GM18868 (cell line): ENCODE results near the gene GFAP.

ENCODE experiments used
- ATAC-seq: cut with Tn5 transposase; IDR thresholded peaks from one replicate; pipeline ENCODE4 v1.9.1; 2021; ENCODE audit warnings: mild to moderate bottlenecking, moderate library complexity; ENCODE audit not compliant: unreplicated experiment

The GFAP gene

GRCh38 chr17:44915862-44916780 is 821 bp upstream of the GFAP start:
- no peak for ATAC-seq

GRCh38 chr17:44914698-44915271 is 515 bp downstream of the GFAP start:
- ATAC-seq, result no peak

DNA sequence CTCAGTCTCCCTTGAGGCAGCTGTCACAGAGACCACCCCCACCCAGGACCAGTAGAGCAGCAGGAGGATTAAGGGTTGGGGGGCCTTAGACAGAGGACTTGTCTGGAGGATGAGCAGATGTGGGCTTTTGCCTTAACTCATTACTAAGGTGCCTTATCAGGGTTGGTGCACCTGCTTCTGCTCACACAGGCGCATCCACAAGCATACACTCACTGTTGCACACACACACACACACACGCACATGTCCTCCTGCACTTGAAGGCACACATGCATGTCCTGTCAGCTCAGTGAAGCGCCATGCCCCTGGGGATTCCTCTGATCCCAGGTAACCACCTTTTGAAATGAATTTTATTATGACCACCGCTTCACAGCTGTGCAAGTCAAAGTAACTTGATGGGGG is 1.2 kb downstream of the GFAP start:
- ATAC-seq, result no peak

DNA sequence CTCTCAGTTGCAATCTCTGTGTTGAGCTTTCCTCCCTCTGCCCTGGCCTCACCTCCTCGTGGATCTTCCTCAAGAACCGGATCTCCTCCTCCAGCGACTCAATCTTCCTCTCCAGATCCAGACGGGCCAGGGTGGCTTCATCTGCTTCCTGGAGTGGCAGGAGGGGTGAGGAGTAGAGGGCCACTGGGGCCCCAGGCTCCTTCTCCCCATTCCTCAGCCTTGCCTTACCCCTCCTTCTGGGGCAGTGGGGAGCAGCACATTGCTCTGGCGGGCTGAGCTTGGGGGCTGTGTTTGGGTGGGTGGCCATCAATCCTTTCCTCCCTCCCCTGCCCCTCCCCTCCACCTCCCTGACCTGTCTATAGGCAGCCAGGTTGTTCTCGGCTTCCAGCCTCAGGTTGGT is 1.6 kb downstream of the GFAP start:
- ATAC-seq, result no peak

DNA sequence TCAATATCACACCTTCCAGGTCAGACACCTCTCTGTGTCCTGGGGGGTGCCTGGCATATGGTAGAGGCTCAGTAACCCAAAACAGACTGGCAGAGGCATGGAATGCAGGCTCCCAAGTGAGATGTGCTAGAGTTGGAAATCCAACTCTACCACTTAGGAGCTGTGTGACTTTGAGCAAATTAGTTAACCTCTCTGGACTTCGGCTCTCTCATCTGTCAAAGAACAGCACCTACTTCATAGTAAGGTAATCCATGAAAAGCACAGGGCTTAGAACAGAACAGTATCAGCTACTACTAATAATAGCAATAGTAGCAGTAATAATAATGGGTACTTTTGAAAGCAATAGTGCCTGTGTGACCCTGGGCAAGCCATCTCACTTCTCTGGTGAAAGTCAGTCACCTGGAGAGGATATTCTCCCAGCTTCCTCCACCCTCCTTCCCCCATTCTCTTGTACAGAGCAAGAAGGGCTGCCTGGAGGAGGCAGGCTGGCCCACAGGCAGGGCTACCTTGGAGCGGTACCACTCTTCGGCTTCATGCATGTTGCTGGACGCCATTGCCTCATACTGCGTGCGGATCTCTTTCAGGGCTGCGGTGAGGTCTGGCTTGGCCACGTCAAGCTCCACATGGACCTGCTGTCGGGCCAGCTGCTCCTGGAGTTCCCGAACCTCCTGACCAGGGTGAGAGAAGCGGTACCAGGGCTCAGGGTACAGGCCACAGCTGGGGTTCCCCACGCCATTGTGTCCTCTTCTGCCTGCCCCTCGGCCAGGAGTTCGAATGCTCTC is 2.3 kb downstream of the GFAP start:
- ATAC-seq, result no peak

DNA sequence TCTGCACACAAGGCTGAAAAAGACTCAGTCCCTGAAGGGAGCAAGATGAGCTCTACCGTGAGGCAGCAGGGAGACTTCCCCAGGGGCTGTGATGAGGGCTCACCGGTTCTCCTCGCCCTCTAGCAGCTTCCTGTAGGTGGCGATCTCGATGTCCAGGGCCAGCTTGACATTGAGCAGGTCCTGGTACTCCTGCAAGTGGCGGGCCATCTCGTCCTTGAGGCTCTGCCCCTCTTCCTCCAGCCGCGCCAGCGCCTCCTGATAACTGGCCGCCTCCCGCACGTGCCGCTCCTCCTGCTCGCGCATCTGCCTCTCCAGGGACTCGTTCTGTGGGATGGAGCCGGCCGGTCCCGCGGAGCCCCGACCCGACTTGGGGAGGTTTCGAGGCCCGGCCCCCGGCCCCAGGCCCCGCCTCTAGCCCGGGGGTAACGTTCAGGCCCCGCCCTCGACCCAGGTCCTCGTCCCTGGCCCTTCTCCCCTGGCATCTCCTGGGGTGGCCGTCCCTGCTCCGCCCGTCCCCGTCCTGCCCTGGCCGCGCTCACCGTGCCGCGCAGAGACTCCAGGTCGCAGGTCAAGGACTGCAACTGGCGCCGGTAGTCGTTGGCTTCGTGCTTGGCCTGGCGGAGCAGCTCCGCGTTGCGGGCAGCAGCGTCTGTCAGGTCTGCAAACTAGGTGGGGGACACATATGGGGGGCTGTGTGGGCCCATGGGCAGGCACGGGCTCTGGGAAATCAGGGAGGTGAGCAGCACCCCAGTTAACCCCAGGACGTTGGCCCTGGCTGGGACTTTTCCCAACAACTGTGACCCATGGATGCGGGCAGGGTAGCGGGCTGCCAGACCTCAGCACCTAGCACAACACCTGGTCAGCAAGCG is 3.9 kb downstream of the GFAP start:
- no peak for ATAC-seq

DNA sequence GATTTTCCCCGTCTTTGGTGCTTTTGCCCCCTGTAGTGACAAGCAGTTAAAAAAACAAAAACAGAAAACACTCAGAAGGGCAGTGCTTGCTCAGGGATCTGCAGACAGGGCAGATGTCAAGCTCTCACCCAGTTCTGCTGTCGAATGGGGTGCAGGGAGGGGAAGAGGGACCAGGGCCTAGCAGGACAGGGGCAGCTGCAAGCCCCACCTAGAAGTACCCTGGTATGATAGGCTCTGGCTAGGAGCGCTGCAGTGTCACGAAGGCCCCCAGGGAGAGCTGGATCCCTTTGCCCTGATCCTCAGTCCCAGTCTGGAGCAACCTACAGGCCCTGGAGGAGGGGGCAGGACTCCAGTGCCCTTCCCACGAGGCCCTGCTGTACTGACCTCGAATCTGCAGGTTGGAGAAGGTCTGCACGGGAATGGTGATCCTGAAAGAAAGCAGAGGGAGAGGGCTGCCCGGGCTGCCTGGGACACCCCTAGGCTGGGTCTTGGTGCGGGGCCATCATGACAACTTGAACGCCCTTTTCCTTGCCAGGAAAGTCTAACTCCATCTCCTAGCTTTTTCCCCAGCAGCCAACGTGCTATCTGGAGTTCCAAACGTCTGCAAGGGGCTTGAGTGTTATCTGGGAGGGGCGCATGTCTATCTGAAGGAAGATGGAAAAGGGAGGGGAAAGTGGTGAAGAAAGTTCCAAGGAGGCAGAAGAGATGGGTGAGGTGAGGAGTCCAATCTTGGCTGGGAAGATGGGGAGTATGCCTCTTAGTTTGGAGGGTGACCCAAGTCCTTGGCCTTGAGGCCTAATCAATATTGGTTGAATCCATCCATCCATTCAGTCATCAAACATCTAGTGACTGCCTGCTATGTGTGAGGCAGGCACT is 4.8 kb downstream of the GFAP start:
- no peak for ATAC-seq

- ATAC-seq, result no peak
Measured at GRCh38 chr17:44909681-44910144, 5.6 kb downstream of the GFAP start.

DNA sequence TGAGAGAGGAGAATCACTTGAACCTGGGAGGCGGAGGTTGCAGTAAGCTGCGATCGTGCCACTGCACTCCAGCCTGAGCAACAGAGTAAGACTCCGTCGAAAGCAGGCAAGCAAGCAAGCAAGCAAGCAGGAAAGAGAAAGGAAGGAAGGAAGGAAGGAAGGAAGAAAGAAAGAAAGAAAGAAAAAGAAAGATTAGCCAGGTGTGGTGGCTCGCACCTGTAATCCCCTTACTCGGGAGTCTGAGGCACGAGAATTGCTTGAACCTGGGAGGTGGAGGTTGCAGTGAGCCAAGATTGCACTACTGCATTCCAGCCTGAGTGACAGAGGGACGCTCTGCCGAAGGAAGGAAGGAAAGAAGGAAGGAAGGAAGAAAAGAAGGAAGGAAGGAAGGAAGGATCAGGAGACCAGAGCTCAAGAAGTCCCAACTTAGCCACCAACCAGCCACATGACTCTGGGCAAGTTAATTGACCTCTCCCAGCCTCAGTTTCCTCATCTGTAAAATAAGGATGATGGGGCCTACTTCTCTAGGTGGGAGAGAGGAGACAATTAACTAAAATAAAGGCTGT is 6.5 kb downstream of the GFAP start:
- ATAC-seq, result no peak

GRCh38 chr17:44907729-44908470 is 7.4 kb downstream of the GFAP start:
- no peak for ATAC-seq

GRCh38 chr17:44906763-44907728 is 8.3 kb downstream of the GFAP start:
- ATAC-seq, result no peak

DNA sequence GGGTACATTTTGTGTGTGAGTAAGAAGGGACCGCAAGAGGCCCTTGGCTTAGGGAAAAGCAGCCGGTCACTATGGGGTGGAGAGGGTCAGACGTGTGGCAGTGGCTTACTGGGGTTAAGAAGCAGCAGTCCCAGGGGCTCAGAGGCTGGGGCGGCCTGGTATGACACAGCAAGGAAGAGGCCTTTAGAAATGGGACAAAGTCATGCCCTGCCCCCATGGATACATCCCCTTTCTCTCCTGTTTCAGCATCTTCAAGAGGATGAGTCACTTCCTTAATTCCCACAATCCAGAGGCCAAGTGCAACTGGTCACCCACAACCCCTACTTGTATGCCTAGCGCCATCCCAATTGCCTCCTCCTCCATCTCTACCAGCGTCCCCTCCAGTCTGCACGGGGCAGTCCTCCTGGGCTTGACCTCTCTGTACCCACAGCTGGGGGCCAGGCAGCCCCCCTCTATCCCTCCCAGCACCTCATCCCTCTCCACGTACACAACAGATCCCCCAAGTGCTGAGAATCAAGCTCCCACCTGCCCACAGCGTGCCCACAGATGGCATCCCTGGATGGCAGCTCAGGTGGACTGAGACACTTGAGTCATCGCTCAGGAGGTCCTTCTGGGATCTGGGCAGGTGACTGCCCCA is 9.2 kb downstream of the GFAP start:
- no peak for ATAC-seq

DNA sequence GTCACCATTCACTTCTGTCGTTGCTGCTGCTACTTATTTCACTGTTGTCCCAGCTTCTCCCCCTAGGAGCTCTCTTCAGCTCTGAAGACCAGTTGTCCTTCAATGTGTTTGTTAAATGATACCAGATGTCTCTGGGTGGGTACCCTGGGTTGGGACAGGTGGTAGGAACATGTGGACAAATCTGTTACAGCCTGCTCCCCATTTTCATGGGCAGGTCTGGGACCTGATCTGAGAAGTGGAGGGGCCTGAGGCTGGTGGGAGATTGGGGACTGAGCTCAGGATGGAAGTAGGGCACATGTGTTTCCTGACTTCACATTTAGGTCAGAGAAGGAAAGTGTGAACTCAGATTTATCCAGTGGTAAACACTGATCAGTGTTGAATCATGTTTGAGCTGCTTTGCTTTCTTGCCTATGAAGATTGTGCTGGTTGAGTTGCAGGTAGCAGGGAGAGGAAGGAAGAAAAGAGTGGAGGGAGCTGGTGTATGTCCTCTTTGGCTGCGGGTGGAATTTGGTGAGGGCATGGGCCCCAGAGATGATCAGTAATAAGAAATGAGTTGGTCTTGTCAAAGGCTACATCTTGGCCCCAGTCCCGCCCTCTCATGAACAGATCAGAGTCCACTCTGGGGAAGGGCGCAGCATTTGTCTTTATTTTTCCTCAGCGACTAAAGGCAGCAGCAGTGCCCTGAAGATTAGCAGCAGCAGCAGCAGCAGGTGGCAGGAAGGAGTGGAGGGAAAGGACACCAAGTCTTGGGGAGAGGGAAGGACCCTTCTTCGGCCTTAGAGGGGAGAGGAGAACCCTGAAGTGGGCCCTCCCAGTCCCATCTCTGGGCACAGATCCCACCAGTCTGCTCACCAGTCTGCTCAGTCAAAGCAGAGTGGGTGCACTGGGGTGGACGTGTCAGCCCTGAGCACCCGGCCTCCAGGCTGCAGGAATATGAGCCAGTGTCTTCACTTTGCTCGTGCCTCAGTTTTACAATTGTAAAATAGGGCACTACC is 10.0 kb downstream of the GFAP start:
- no peak for ATAC-seq

GRCh38 chr17:44904001-44904984 is 11.0 kb downstream of the GFAP start:
- no peak for ATAC-seq
